Measurements from ENCODE around the gene CHMP1A.

The CHMP1A gene

GRCh38 chr16:89602952-89603590 is 54.4 kb downstream of the CHMP1A start:
- DNase-seq (ENCODE audit: low spot score) = no peak

GRCh38 chr16:89602273-89602951 is 55.1 kb downstream of the CHMP1A start:
- peak; percentile 29 for DNase-seq (ENCODE audit: low spot score)

- DNase-seq (ENCODE audit: low spot score) = no peak
These were observed 55.6 kb downstream of the CHMP1A start for GRCh38 chr16:89601906-89602272.

- no peak for DNase-seq (ENCODE audit: low spot score)
These were observed 56.6 kb downstream of the CHMP1A start for GRCh38 chr16:89600956-89601355.

- no peak for DNase-seq (ENCODE audit: low spot score)
These were observed 57.1 kb downstream of the CHMP1A start for GRCh38 chr16:89600427-89600826.

GRCh38 chr16:89599902-89600301 is 57.6 kb downstream of the CHMP1A start:
- no peak for DNase-seq (ENCODE audit: low spot score)

GRCh38 chr16:89599451-89599858 is 58.1 kb downstream of the CHMP1A start:
- DNase-seq (ENCODE audit: low spot score) = peak; percentile 22

GRCh38 chr16:89598199-89598598 is 59.3 kb downstream of the CHMP1A start:
- DNase-seq (ENCODE audit: low spot score) = no peak

GRCh38 chr16:89596957-89597649 is 60.4 kb downstream of the CHMP1A start:
- no peak for DNase-seq (ENCODE audit: low spot score)

GRCh38 chr16:89596061-89596689 is 61.3 kb downstream of the CHMP1A start:
- no peak for DNase-seq (ENCODE audit: low spot score)

GRCh38 chr16:89595330-89596060 is 62.0 kb downstream of the CHMP1A start:
- DNase-seq (ENCODE audit: low spot score) = no peak

All from activated CD4-positive, alpha-beta T cell treated with anti-CD3 and anti-CD28 coated beads, Interleukin-2, Interleukin-4, amounts not matched to agents 100 ng/mL and 50 ng/mL, durations not matched to agents 16 hours and 8 hours (primary cell).